ENCODE results near the gene NNAT.
A peak's percentile ranks its signal among the peaks of the same experiment; 100 is the strongest.

Gene NNAT

DNA sequence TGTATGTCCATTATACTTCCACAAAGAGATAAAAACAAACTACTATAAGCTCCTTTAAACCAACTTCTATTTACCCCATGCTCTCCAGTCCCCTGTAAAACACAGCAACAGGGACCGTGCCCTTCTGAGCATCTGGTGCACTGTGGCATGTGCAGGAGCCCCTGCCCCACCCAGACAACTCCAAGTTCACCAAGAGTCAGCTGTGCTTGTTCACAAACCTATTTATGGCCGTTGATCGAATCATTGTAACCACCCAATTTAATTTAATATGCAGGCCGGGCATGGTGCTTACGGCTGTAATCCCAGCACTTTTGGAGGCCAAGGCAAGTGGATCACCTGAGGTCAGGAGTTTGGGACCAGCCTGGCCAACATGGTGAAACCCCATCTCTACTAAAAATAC lies 20.3 kb downstream of the NNAT start:
- TF ChIP-seq EZH2 (IDR thresholded peaks at IDR 0.05; ENCODE audit: borderline replicate concordance, low read depth, low read length, severe bottlenecking) = no peak
- TF ChIP-seq, protein P1, sequence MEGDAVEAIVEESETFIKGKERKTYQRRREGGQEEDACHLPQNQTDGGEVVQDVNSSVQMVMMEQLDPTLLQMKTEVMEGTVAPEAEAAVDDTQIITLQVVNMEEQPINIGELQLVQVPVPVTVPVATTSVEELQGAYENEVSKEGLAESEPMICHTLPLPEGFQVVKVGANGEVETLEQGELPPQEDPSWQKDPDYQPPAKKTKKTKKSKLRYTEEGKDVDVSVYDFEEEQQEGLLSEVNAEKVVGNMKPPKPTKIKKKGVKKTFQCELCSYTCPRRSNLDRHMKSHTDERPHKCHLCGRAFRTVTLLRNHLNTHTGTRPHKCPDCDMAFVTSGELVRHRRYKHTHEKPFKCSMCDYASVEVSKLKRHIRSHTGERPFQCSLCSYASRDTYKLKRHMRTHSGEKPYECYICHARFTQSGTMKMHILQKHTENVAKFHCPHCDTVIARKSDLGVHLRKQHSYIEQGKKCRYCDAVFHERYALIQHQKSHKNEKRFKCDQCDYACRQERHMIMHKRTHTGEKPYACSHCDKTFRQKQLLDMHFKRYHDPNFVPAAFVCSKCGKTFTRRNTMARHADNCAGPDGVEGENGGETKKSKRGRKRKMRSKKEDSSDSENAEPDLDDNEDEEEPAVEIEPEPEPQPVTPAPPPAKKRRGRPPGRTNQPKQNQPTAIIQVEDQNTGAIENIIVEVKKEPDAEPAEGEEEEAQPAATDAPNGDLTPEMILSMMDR (IDR thresholded peaks at IDR 0.05; ENCODE audit: borderline replicate concordance, extremely low read depth, low read length, poor library complexity, severe bottlenecking) = no peak
- Histone ChIP-seq H3K27me3 (ENCODE audit: insufficient read depth, low read length, poor library complexity) (peaks cover 15% of the 10 kb centered on the region), H2AFZ (ENCODE audit: low read depth, low read length) (no peak overlapping the region), H3K4me1 (ENCODE audit: insufficient read depth, low read length) (no peaks in the 10 kb centered on the region), H3K27ac (ENCODE audit: low read length) (no peak overlapping the region), H3K9ac (ENCODE audit: low read depth, low read length) (no peak overlapping the region), H3K79me2 (ENCODE audit: insufficient read depth, low read length) (no peaks in the 10 kb centered on the region), H3K4me3 (ENCODE audit: low read depth in 1 of 2, low read length in 2 of 2) (no peak overlapping the region), H3K9me3 (ENCODE audit: insufficient read depth, low read length, severe bottlenecking) (no peaks in the 10 kb centered on the region), H3K4me2 (ENCODE audit: insufficient read depth, low read length) (no peak overlapping the region), H4K20me1 (ENCODE audit: insufficient read depth, low read length) (no peaks in the 10 kb centered on the region), H3K36me3 (ENCODE audit: insufficient read depth, low read length) (no peaks in the 10 kb centered on the region)
- no peak for DNase-seq
- no peak for ATAC-seq (ENCODE audit: insufficient read depth, low read depth)

DNA sequence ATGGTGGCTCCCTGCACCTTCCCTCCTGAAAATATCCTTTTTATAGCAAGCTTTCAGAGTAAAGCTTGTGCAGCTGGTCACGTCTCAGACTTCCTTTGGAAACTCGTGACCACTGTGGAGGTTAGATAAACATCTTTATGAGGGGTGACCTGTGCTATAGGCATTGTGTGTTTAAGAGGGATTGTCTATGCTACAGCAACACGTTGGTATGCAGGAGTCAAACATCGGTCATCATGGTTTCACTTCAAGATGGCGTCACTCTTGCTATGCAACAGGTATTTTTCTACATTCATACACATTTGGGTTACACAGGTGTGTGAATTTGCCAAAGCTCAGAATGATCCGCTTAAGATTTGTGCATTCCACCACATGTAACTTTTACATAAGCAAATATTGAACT lies 21.2 kb downstream of the NNAT start:
- no peak overlapping the region for H3K4me2 ChIP-seq (ENCODE audit: insufficient read depth, low read length)
- TF ChIP-seq, protein P1 (IDR thresholded peaks at IDR 0.05; ENCODE audit: borderline replicate concordance, extremely low read depth, low read length, poor library complexity, severe bottlenecking) = no peak
- TF ChIP-seq EZH2 (IDR thresholded peaks at IDR 0.05; ENCODE audit: borderline replicate concordance, low read depth, low read length, severe bottlenecking) = no peak
- no peak overlapping the region for H2AFZ ChIP-seq (ENCODE audit: low read depth, low read length)
- no peaks in the 10 kb centered on the region for H3K9me3 ChIP-seq (ENCODE audit: insufficient read depth, low read length, severe bottlenecking)
- no peaks in the 10 kb centered on the region for H3K36me3 ChIP-seq (ENCODE audit: insufficient read depth, low read length)
- no peak for ATAC-seq (ENCODE audit: insufficient read depth, low read depth)
- no peaks in the 10 kb centered on the region for H3K79me2 ChIP-seq (ENCODE audit: insufficient read depth, low read length)
- no peak overlapping the region for H3K27ac ChIP-seq (ENCODE audit: low read length)
- DNase-seq = no peak
- peaks cover 15% of the 10 kb centered on the region for H3K27me3 ChIP-seq (ENCODE audit: insufficient read depth, low read length, poor library complexity)
- H3K9ac ChIP-seq (ENCODE audit: low read depth, low read length) = no peak overlapping the region
- no peaks in the 10 kb centered on the region for H3K4me1 ChIP-seq (ENCODE audit: insufficient read depth, low read length)
- H4K20me1 ChIP-seq (ENCODE audit: insufficient read depth, low read length) = no peaks in the 10 kb centered on the region
- H3K4me3 ChIP-seq (ENCODE audit: low read depth in 1 of 2, low read length in 2 of 2) = no peak overlapping the region

DNA sequence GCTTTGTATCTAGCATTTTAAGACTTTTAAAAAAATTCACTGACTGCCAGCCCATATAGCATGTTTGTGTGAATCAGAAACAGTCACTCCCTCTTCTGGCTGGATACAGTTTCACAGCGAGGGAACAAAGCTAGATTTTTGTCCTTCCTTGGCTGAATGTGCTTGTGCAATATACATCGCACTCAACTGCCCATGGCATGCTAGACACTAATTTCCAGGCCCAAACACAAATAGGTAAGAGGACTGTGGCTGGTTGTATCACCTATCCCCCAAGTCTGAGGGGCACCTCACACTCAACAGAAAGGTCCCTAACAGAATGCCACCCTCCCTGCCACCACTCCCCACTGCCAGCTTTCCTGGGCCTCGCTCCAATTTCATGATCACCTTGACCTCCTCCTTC lies 22.8 kb downstream of the NNAT start:
- DNase-seq (no peak), ATAC-seq (ENCODE audit: insufficient read depth, low read depth) (no peak)
- Histone ChIP-seq H3K36me3 (ENCODE audit: insufficient read depth, low read length) (no peaks in the 10 kb centered on the region), H3K4me3 (ENCODE audit: low read depth in 1 of 2, low read length in 2 of 2) (no peak overlapping the region), H3K9ac (ENCODE audit: low read depth, low read length) (no peak overlapping the region), H3K27me3 (ENCODE audit: insufficient read depth, low read length, poor library complexity) (peaks cover 15% of the 10 kb centered on the region), H3K4me1 (ENCODE audit: insufficient read depth, low read length) (no peaks in the 10 kb centered on the region), H3K9me3 (ENCODE audit: insufficient read depth, low read length, severe bottlenecking) (no peaks in the 10 kb centered on the region), H3K4me2 (ENCODE audit: insufficient read depth, low read length) (no peak overlapping the region), H4K20me1 (ENCODE audit: insufficient read depth, low read length) (no peaks in the 10 kb centered on the region), H2AFZ (ENCODE audit: low read depth, low read length) (no peak overlapping the region), H3K79me2 (ENCODE audit: insufficient read depth, low read length) (no peaks in the 10 kb centered on the region), H3K27ac (ENCODE audit: low read length) (no peak overlapping the region)
- TF ChIP-seq, protein P1 (IDR thresholded peaks at IDR 0.05; ENCODE audit: borderline replicate concordance, extremely low read depth, low read length, poor library complexity, severe bottlenecking) = peak; percentile 47
- no peak for TF ChIP-seq EZH2 (IDR thresholded peaks at IDR 0.05; ENCODE audit: borderline replicate concordance, low read depth, low read length, severe bottlenecking)

DNA sequence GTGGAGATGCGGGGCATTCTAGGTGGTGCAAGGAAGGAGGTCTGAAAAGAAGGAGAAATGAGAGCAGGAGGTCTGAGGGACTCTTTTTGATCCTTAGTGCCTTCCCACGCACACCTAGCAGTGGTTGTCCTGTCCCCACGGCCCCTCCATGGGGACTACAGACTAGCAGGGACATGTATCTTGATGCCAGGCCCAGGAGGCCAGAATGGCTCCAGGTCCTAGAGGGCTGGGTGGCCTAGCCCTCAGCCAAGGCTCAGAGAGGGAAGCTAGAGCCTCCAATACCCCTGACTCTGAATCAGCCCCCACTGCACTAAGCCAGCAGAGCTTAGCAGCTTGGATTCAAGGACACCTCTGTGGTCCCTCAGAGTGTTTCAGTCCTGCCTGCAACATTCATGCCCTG lies 23.3 kb downstream of the NNAT start:
- TF ChIP-seq, protein P1 (IDR thresholded peaks at IDR 0.05; ENCODE audit: borderline replicate concordance, extremely low read depth, low read length, poor library complexity, severe bottlenecking) = no peak
- no peak for TF ChIP-seq EZH2 (IDR thresholded peaks at IDR 0.05; ENCODE audit: borderline replicate concordance, low read depth, low read length, severe bottlenecking)
- Histone ChIP-seq H3K4me1 (ENCODE audit: insufficient read depth, low read length) (no peaks in the 10 kb centered on the region), H3K36me3 (ENCODE audit: insufficient read depth, low read length) (no peaks in the 10 kb centered on the region), H2AFZ (ENCODE audit: low read depth, low read length) (no peak overlapping the region), H3K79me2 (ENCODE audit: insufficient read depth, low read length) (no peaks in the 10 kb centered on the region), H3K9me3 (ENCODE audit: insufficient read depth, low read length, severe bottlenecking) (no peaks in the 10 kb centered on the region), H3K27ac (ENCODE audit: low read length) (no peak overlapping the region), H4K20me1 (ENCODE audit: insufficient read depth, low read length) (no peaks in the 10 kb centered on the region), H3K4me3 (ENCODE audit: low read depth in 1 of 2, low read length in 2 of 2) (no peak overlapping the region), H3K27me3 (ENCODE audit: insufficient read depth, low read length, poor library complexity) (peaks cover 15% of the 10 kb centered on the region), H3K9ac (ENCODE audit: low read depth, low read length) (no peak overlapping the region), H3K4me2 (ENCODE audit: insufficient read depth, low read length) (no peak overlapping the region)
- DNase-seq (no peak), ATAC-seq (ENCODE audit: insufficient read depth, low read depth) (no peak)
